Neural cell (in vitro differentiated cells): ENCODE results near the gene CLTCL1. TPM values are rescaled to one million over a fixed set of nuclear protein-coding genes. Genes with fewer than 3 reads are reported as not detected.

ENCODE experiments used
- H2AFZ ChIP-seq: fragments of 200-600, 300-800 bp; sonication (generic), shearing (Covaris generic); 2 replicates; pipeline ENCODE4 v1.6.0; 2014; ENCODE audit warnings: low read depth, mild to moderate bottlenecking, antibody characterized with exemption, low read length, moderate library complexity
- H3F3A ChIP-seq: fragments of 200-600 bp; shearing (Covaris generic); 2 replicates; pipeline ENCODE4 v1.6.1; 2016; ENCODE audit warnings: mild to moderate bottlenecking, moderate library complexity, mixed read lengths, antibody characterized with exemption, low read length; ENCODE audit not compliant: insufficient read depth, poor library complexity, severe bottlenecking
- H3K27ac ChIP-seq: fragments of 200-600, 300-800 bp; sonication (generic), shearing (Covaris generic); 2 replicates; pipeline ENCODE4 v1.5.1; 2014; ENCODE audit warnings: mild to moderate bottlenecking, low read length, moderate library complexity
- H3K27me3 ChIP-seq: fragments of 300-800, 200-600 bp; sonication (generic), shearing (Covaris generic); 2 replicates; pipeline ENCODE4 v1.6.0; 2014; ENCODE audit warnings: mild to moderate bottlenecking, low read depth, low read length, moderate library complexity; ENCODE audit not compliant: insufficient read depth
- H3K36me3 ChIP-seq: fragments of 300-800, 200-600 bp; sonication (generic), shearing (Covaris generic); 2 replicates; pipeline ENCODE4 v1.5.1; 2014; ENCODE audit warnings: mild to moderate bottlenecking, antibody characterized with exemption, low read length, moderate library complexity; ENCODE audit not compliant: insufficient read depth
- H3K4me2 ChIP-seq: fragments of 300-800, 200-600 bp; sonication (generic), shearing (Covaris generic); 2 replicates; pipeline ENCODE4 v1.6.0; 2014; ENCODE audit warnings: mild to moderate bottlenecking, low read length
- H3K4me3 ChIP-seq: fragments of 300-800, 200-600 bp; sonication (generic), shearing (Covaris generic); 2 replicates; pipeline ENCODE4 v1.5.1; 2014; ENCODE audit warnings: mild to moderate bottlenecking, low read length, moderate library complexity
- H3K79me2 ChIP-seq: fragments of 200-600 bp; shearing (Covaris generic); replicated peaks from 2 replicates; pipeline ENCODE4 v1.6.0; 2014; ENCODE audit warnings: mild to moderate bottlenecking, low read length, moderate library complexity; ENCODE audit not compliant: insufficient read depth
- H3K9ac ChIP-seq: fragments of 300-800, 200-600 bp; sonication (generic), shearing (Covaris generic); 2 replicates; pipeline ENCODE4 v1.6.1; 2016; ENCODE audit warnings: mild to moderate bottlenecking, low read length, mixed read lengths
- H3K9me2 ChIP-seq: fragments of 200-600 bp; shearing (Covaris generic); 2 replicates; pipeline ENCODE4 v1.6.1; 2016; ENCODE audit warnings: mild to moderate bottlenecking, low read length, mixed read lengths; ENCODE audit not compliant: insufficient read depth
- H3K9me3 ChIP-seq: fragments of 200-600, 300-800 bp; sonication (generic), shearing (Covaris generic); 2 replicates; pipeline ENCODE4 v1.6.1; 2016; ENCODE audit warnings: mild to moderate bottlenecking, mixed run types, low read length, moderate library complexity, mixed read lengths
- H4K20me1 ChIP-seq: fragments of 200-600 bp; shearing (Covaris generic); 2 replicates; pipeline ENCODE4 v1.6.1; 2016; ENCODE audit warnings: mild to moderate bottlenecking, mixed run types; ENCODE audit not compliant: insufficient read depth
- EP300 ChIP-seq: fragments of 450-650 bp; conservative IDR thresholded peaks from 2 replicates; pipeline ENCODE4 v1.6.1; 2014; ENCODE audit warnings: antibody characterized with exemption, mild to moderate bottlenecking, moderate library complexity; ENCODE audit not compliant: poor library complexity, severe bottlenecking
- EZH2 ChIP-seq: fragments of 200-600, 300-800 bp; shearing (Covaris generic), sonication (generic); IDR thresholded peaks from 2 replicates; pipeline ENCODE4 v1.6.1; 2014; ENCODE audit warnings: antibody characterized with exemption, low read length, borderline replicate concordance, mild to moderate bottlenecking; ENCODE audit not compliant: insufficient read depth, poor library complexity, severe bottlenecking
- MXI1 ChIP-seq: fragments of 450-650 bp; conservative IDR thresholded peaks from 2 replicates; pipeline ENCODE4 v1.6.1; 2014; ENCODE audit warnings: antibody characterized with exemption, mild to moderate bottlenecking; ENCODE audit not compliant: poor library complexity, severe bottlenecking
- POLR2AphosphoS5 ChIP-seq: IDR thresholded peaks from 2 replicates; pipeline ENCODE4 v1.6.1; 2012
- RAD21 ChIP-seq: fragments of 450-650 bp; conservative IDR thresholded peaks from 2 replicates; pipeline ENCODE4 v1.6.1; 2014; ENCODE audit warnings: antibody characterized with exemption, mild to moderate bottlenecking, moderate library complexity
- SMC3 ChIP-seq: fragments of 450-650 bp; conservative IDR thresholded peaks from 2 replicates; pipeline ENCODE4 v1.6.1; 2014; ENCODE audit warnings: antibody characterized with exemption, mild to moderate bottlenecking, moderate library complexity; ENCODE audit not compliant: poor library complexity
- TAF1 ChIP-seq: IDR thresholded peaks from 2 replicates; pipeline ENCODE4 v1.6.1; 2012; ENCODE audit warnings: low read depth
- polyA plus RNA-seq: library from polyadenylated mRNA; depleted of rRNA; stranded (reverse); fragments of >200 nt; gene quantifications from 2 replicates; pipeline ENCODE4 v1.2.3, GENCODE V29; 2014
- TF ChIP-seq, protein P1 (sequence below): IDR thresholded peaks from 2 replicates; pipeline ENCODE4 v1.6.1; 2012; ENCODE audit warnings: borderline replicate concordance
- TF ChIP-seq, protein P2 (sequence below): fragments of 450-650 bp; IDR thresholded peaks from 2 replicates; pipeline ENCODE4 v1.5.1; 2014; ENCODE audit warnings: antibody characterized with exemption, mild to moderate bottlenecking, moderate library complexity; ENCODE audit not compliant: poor library complexity, severe bottlenecking

CLTCL1 gene
- polyA plus RNA-seq, 1 donor from 2014 or later = 7.8 TPM

DNA sequence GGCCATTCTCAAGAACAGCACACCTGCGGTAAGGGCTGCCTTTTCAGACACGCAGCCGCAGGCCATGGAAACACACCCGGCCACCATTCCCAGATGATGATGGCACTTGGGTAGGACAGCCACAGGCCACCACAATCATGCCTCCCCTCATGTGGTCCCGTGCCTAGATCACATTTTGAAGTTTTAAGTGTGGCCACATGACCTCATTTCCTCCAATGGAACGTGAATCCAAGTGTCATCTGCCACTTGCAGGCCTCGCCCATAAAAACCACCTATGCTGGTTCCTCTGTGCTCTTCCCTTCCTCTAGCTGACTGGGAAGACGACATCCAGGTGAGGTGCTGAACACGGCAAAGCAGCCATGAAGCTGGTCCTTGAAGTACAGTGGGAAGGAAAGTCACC is 68.4 kb downstream of the CLTCL1 start:
- no peak overlapping the region for H2AFZ ChIP-seq
- no peaks in the 10 kb centered on the region for H3K79me2 ChIP-seq
- H3K36me3 ChIP-seq = no peaks in the 10 kb centered on the region
- TF ChIP-seq EP300 = no peak
- TF ChIP-seq, protein P1, sequence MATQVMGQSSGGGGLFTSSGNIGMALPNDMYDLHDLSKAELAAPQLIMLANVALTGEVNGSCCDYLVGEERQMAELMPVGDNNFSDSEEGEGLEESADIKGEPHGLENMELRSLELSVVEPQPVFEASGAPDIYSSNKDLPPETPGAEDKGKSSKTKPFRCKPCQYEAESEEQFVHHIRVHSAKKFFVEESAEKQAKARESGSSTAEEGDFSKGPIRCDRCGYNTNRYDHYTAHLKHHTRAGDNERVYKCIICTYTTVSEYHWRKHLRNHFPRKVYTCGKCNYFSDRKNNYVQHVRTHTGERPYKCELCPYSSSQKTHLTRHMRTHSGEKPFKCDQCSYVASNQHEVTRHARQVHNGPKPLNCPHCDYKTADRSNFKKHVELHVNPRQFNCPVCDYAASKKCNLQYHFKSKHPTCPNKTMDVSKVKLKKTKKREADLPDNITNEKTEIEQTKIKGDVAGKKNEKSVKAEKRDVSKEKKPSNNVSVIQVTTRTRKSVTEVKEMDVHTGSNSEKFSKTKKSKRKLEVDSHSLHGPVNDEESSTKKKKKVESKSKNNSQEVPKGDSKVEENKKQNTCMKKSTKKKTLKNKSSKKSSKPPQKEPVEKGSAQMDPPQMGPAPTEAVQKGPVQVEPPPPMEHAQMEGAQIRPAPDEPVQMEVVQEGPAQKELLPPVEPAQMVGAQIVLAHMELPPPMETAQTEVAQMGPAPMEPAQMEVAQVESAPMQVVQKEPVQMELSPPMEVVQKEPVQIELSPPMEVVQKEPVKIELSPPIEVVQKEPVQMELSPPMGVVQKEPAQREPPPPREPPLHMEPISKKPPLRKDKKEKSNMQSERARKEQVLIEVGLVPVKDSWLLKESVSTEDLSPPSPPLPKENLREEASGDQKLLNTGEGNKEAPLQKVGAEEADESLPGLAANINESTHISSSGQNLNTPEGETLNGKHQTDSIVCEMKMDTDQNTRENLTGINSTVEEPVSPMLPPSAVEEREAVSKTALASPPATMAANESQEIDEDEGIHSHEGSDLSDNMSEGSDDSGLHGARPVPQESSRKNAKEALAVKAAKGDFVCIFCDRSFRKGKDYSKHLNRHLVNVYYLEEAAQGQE = no peak
- no peak overlapping the region for H3K4me2 ChIP-seq
- H3K9ac ChIP-seq = no peak overlapping the region
- H3F3A ChIP-seq = no peaks in the 10 kb centered on the region
- no peaks in the 10 kb centered on the region for H3K9me2 ChIP-seq
- no peaks in the 10 kb centered on the region for H4K20me1 ChIP-seq
- H3K9me3 ChIP-seq = no peaks in the 10 kb centered on the region
- H3K27ac ChIP-seq = no peak overlapping the region
- no peaks in the 10 kb centered on the region for H3K27me3 ChIP-seq
- no peak overlapping the region for H3K4me3 ChIP-seq

DNA sequence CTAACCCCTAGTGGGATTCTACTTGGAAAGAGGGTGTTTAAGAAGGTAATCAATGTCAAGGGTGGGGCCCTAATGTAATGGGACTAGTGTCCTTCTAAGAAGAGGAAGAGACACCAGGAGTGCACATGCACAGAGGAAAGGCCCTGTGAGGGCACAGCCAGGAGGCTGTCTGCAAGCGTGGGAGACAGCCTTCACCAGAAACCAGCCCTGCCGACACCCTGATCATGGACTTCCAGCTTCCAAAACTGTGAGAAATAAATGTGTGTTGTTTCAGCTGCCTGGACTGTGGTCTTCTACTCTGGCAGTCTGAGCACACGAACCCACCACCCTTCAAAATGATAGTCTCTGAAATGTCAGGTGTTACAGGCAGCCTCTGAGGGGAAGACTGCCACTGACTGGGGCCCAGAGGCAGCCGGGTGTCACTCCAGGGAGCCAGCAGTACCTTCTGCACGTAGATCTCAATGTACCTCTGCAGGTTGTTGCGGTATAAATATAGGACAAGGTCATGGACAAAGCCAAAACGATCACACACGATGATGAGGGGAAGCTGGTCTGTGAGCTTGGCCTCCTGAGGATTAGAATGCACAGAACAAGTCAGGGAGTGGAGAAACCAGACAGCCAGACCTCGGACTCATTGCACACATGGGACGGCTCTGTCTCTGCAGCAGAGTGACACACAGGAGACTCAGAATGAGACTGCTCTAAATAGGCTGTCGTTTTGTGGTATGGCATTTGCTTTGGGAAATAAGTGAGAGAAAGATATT is 69.1 kb downstream of the CLTCL1 start:
- H3K4me2 ChIP-seq = no peak overlapping the region
- TF ChIP-seq EP300 (no peak), MXI1 (no peak), RAD21 (no peak), EZH2 (no peak), SMC3 (no peak), TAF1 (no peak), POLR2AphosphoS5 (no peak)
- TF ChIP-seq, protein P1 = no peak
- TF ChIP-seq, protein P2, sequence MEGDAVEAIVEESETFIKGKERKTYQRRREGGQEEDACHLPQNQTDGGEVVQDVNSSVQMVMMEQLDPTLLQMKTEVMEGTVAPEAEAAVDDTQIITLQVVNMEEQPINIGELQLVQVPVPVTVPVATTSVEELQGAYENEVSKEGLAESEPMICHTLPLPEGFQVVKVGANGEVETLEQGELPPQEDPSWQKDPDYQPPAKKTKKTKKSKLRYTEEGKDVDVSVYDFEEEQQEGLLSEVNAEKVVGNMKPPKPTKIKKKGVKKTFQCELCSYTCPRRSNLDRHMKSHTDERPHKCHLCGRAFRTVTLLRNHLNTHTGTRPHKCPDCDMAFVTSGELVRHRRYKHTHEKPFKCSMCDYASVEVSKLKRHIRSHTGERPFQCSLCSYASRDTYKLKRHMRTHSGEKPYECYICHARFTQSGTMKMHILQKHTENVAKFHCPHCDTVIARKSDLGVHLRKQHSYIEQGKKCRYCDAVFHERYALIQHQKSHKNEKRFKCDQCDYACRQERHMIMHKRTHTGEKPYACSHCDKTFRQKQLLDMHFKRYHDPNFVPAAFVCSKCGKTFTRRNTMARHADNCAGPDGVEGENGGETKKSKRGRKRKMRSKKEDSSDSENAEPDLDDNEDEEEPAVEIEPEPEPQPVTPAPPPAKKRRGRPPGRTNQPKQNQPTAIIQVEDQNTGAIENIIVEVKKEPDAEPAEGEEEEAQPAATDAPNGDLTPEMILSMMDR = no peak
- H3K9me2 ChIP-seq = no peaks in the 10 kb centered on the region
- H3K79me2 ChIP-seq = no peaks in the 10 kb centered on the region
- H3K27ac ChIP-seq = no peak overlapping the region
- no peaks in the 10 kb centered on the region for H3F3A ChIP-seq
- no peaks in the 10 kb centered on the region for H3K9me3 ChIP-seq
- no peak overlapping the region for H2AFZ ChIP-seq
- no peak overlapping the region for H3K4me3 ChIP-seq
- no peak overlapping the region for H3K9ac ChIP-seq
- no peaks in the 10 kb centered on the region for H3K27me3 ChIP-seq
- H4K20me1 ChIP-seq = no peaks in the 10 kb centered on the region
- H3K36me3 ChIP-seq = no peaks in the 10 kb centered on the region
